WTC11 (cell line): ENCODE data around the gene NPTX1. TPM values are rescaled to one million over a fixed set of nuclear protein-coding genes. Genes with fewer than 3 reads are reported as not detected.

ENCODE experiments used
- ATAC-seq: fragments of 200-7000 bp; cut with Tn5 transposase; 2 replicates; pipeline ENCODE4 v1.10.0; 2021; ENCODE audit warnings: mild to moderate bottlenecking, moderate library complexity
- CTCF ChIA-PET: fragments of 300-600 bp; sonication (Branson Sonifier 250); formaldehyde crosslinking; loops from one replicate; lab custom pipeline; 2021; ENCODE audit warnings: antibody characterized with exemption; lab: Charles Lee
- POLR2A ChIA-PET: fragments of 350-600 bp; sonication (Branson Sonifier 250); formaldehyde crosslinking; loops from one replicate; lab custom pipeline; 2021; ENCODE audit warnings: antibody characterized with exemption; lab: Charles Lee
- DNase-seq: peaks from one replicate; pipeline ENCODE4 v3.0.0; 2021; ENCODE audit warnings: low spot score
- H3K27ac Mint-ChIP-seq: 2 replicates; pipeline ENCODE4 v1.8.0; 2021; ENCODE audit warnings: mixed read lengths
- H3K27me3 Mint-ChIP-seq: 2 replicates; pipeline ENCODE4 v1.8.0; 2021; ENCODE audit warnings: low read depth, mild to moderate bottlenecking, moderate library complexity, mixed read lengths
- H3K36me3 Mint-ChIP-seq: 2 replicates; pipeline ENCODE4 v1.8.0; 2021; ENCODE audit warnings: mixed read lengths
- H3K4me1 Mint-ChIP-seq: 2 replicates; pipeline ENCODE4 v1.8.0; 2022; ENCODE audit warnings: mixed read lengths
- H3K4me3 Mint-ChIP-seq: 2 replicates; pipeline ENCODE4 v1.8.0; 2021; ENCODE audit warnings: mild to moderate bottlenecking, moderate library complexity, mixed read lengths
- H3K9me3 Mint-ChIP-seq: 2 replicates; pipeline ENCODE4 v1.8.0; 2021; ENCODE audit warnings: mixed read lengths
- EMX1 ChIP-seq: fragments of 250-450 bp; sonication (Bioruptor Pico); IDR thresholded peaks from 2 replicates; pipeline ENCODE4 v1.8.0; 2021; ENCODE audit warnings: mild to moderate bottlenecking
- ETV6 ChIP-seq: sonication (generic); formaldehyde crosslinking; IDR thresholded peaks from 2 replicates; pipeline ENCODE4 v1.8.1; 2022; ENCODE audit warnings: mild to moderate bottlenecking, missing genetic modification reagents
- GABPB1 ChIP-seq: sonication (generic); formaldehyde crosslinking; IDR thresholded peaks from 2 replicates; pipeline ENCODE4 v1.8.1; 2023; ENCODE audit warnings: mild to moderate bottlenecking, missing genetic modification reagents
- PRRX2 ChIP-seq: fragments of 250-450 bp; sonication (Bioruptor Pico); IDR thresholded peaks from 2 replicates; pipeline ENCODE4 v1.8.0; 2021; ENCODE audit warnings: mild to moderate bottlenecking
- SOX15 ChIP-seq: fragments of 250-450 bp; sonication (Bioruptor Pico); IDR thresholded peaks from 2 replicates; pipeline ENCODE4 v1.9.0; 2021; ENCODE audit warnings: mild to moderate bottlenecking
- SP1 ChIP-seq: sonication (generic); formaldehyde crosslinking; conservative IDR thresholded peaks from 2 replicates; pipeline ENCODE4 v1.8.1; 2022; ENCODE audit warnings: missing genetic modification reagents
- STAT6 ChIP-seq: sonication (generic); formaldehyde crosslinking; conservative IDR thresholded peaks from 2 replicates; pipeline ENCODE4 v1.8.1; 2023; ENCODE audit warnings: mild to moderate bottlenecking, low read depth, missing genetic modification reagents, moderate library complexity
- TEAD1 ChIP-seq: sonication (generic); formaldehyde crosslinking; IDR thresholded peaks from 2 replicates; pipeline ENCODE4 v1.8.0; 2022; ENCODE audit warnings: mild to moderate bottlenecking, missing genetic modification reagents
- ZBTB21 ChIP-seq: sonication (generic); formaldehyde crosslinking; IDR thresholded peaks from 2 replicates; pipeline ENCODE4 v1.8.1; 2023; ENCODE audit warnings: mild to moderate bottlenecking, missing genetic modification reagents, borderline replicate concordance
- ZNF121 ChIP-seq: sonication (generic); formaldehyde crosslinking; IDR thresholded peaks from 2 replicates; pipeline ENCODE4 v1.8.0; 2023; ENCODE audit warnings: missing genetic modification reagents
- ZNF232 ChIP-seq: sonication (generic); formaldehyde crosslinking; IDR thresholded peaks from 2 replicates; pipeline ENCODE4 v1.8.0; 2022; ENCODE audit warnings: mild to moderate bottlenecking, missing genetic modification reagents
- ZNF281 ChIP-seq: sonication (generic); formaldehyde crosslinking; IDR thresholded peaks from 2 replicates; pipeline ENCODE4 v1.8.0; 2023; ENCODE audit warnings: mild to moderate bottlenecking, missing genetic modification reagents
- total RNA-seq: library from RNA; stranded (reverse); gene quantifications from 3 replicates; pipeline ENCODE4 v1.2.3, GENCODE V29; 2021
- TF ChIP-seq, protein P1 (sequence below): fragments of 250-450 bp; sonication (Bioruptor Pico); conservative IDR thresholded peaks from 2 replicates; pipeline ENCODE4 v1.9.0; 2021; ENCODE audit warnings: mild to moderate bottlenecking
- TF ChIP-seq, protein P2 (sequence below): sonication (generic); formaldehyde crosslinking; IDR thresholded peaks from 2 replicates; pipeline ENCODE4 v1.8.1; 2023; ENCODE audit warnings: mild to moderate bottlenecking, missing genetic modification reagents, moderate library complexity
- TF ChIP-seq, protein P3 (sequence below): sonication (generic); formaldehyde crosslinking; IDR thresholded peaks from 2 replicates; pipeline ENCODE4 v1.8.1; 2022; ENCODE audit warnings: mild to moderate bottlenecking, missing genetic modification reagents, moderate library complexity, borderline replicate concordance
- TF ChIP-seq, protein P4 (sequence below): sonication (generic); formaldehyde crosslinking; IDR thresholded peaks from 2 replicates; pipeline ENCODE4 v1.8.1; 2023; ENCODE audit warnings: mild to moderate bottlenecking, missing genetic modification reagents, moderate library complexity

Gene NPTX1
- total RNA-seq, 1 experiment from 2014 or later, result 15.1 TPM

GRCh38 chr17:80430446-80431245, 45.8 kb downstream of the NPTX1 start:
- Mint-ChIP-seq H3K27ac (no peak overlapping the region), H3K4me1 (0 out of 2 replicates have a peak, but pooled peaks cover 3% of the 10 kb centered on the region), H3K27me3 (no peaks in the 10 kb centered on the region; the same call in 1 of the 2 replicates), H3K36me3 (no peaks in the 10 kb centered on the region), H3K9me3 (no peaks in the 10 kb centered on the region), H3K4me3 (no peak overlapping the region)
- POLR2A ChIA-PET, result no interaction called here
- DNase-seq, result no peak
- ATAC-seq, result no peak
- TF ChIP-seq, protein P1, sequence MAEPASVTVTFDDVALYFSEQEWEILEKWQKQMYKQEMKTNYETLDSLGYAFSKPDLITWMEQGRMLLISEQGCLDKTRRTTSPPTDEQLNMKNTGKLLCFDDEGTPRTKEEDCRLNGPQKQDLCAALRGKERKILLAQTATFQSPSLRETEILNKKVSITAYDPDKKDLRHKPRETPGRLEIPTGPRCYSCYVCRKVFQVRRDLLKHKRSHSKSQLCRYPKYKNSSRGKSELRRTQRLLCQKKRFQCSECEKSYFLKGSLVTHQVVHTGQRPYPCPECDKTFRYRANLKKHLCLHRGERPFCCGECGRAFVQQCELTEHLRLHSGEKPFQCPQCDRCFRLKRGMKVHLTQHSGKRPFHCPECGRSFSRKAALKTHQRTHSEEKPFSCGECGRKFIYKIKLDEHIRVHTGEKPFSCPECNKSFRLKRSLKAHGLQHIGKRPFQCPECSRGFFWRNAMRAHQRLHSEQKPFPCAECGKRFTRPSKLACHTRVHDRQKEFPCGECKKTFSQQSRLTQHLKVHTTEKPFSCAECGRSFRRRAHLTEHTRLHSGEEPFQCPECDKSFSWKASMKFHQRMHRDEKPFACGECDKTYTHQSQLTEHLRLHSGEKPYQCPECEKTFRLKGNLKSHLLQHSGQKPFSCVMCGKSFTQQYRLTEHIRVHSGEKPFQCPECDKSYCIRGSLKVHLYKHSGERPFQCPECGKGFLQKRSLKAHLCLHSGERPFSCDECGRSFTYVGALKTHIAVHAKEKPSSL (CRISPR knock-in tag), result no peak
- TF ChIP-seq ZNF281 (CRISPR knock-in tag) (no peak), PRRX2 (CRISPR knock-in tag) (no peak), ETV6 (CRISPR knock-in tag) (no peak), SP1 (no peak), ZNF121 (no peak)
- TF ChIP-seq, protein P2, sequence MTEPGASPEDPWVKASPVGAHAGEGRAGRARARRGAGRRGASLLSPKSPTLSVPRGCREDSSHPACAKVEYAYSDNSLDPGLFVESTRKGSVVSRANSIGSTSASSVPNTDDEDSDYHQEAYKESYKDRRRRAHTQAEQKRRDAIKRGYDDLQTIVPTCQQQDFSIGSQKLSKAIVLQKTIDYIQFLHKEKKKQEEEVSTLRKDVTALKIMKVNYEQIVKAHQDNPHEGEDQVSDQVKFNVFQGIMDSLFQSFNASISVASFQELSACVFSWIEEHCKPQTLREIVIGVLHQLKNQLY (CRISPR knock-in tag), result no peak
- CTCF ChIA-PET, result interaction anchor here (1.2 kb wide), 1 partner anchor 47 kb away, joined by 3 read pairs; no protein-coding TSS in a partner anchor

DNA sequence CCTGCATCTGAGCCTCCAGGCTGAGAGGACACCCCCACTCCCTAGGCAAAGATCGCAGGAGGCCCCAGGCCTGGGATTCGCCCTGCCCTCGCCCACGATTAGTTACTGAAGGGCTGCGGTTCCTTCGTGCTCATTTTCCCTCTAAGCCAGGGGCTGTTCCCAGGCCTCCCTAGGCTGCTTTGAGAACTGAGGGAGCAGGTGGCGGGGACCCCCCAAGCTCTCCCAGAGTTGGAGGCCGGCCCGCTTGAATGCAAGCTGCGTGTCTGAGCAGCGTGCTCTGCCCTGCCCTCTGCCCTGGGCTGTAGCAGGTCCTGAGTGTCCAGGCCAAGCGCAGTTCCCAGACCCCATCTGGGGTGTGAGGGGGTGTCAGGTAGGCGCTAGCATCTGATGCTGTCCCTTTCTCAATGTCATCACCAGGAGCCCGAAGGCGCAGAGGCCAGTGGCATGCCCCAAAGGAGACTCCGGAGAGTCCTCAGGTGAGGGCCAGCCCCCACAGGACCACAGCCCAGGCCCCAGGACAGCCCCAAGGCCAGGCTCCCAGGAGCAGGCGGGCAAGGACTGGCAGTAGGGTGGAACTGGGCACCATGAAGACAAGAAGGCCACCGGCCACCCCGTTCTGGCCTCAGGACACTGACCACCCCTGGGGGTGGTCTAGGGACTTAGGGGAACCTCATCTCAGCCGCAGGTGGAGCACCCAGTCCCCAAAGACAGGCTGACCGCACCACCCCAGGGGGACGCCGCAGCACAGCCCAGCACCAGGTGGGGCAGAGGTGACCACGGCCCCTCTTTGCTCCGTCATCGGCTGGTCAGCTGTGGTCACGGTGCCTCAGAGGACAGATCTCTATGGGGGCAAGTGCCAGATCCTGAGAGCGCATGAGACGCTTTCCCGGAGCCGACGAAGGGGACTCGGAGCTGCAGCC, 46.8 kb downstream of the NPTX1 start:
- CTCF ChIA-PET, result no interaction called here
- H3K4me3 Mint-ChIP-seq, result no peak overlapping the region

More for the DNA sequence above, 46.8 kb downstream of the NPTX1 start:
- H3K36me3 Mint-ChIP-seq, result no peaks in the 10 kb centered on the region
- no peaks in the 10 kb centered on the region; the same call in 1 of the 2 replicates for H3K27me3 Mint-ChIP-seq
- DNase-seq (no peak), ATAC-seq (no peak)
- 0 out of 2 replicates have a peak, but pooled peaks cover 3% of the 10 kb centered on the region for H3K4me1 Mint-ChIP-seq
- TF ChIP-seq ZNF232 (CRISPR knock-in tag) (no peak), ZBTB21 (CRISPR knock-in tag) (no peak), EMX1 (CRISPR knock-in tag) (no peak), SOX15 (CRISPR knock-in tag) (no peak), PRRX2 (CRISPR knock-in tag) (no peak), GABPB1 (CRISPR knock-in tag) (no peak), STAT6 (CRISPR knock-in tag) (no peak), ETV6 (CRISPR knock-in tag) (no peak), TEAD1 (CRISPR knock-in tag) (no peak)
- TF ChIP-seq, protein P3, sequence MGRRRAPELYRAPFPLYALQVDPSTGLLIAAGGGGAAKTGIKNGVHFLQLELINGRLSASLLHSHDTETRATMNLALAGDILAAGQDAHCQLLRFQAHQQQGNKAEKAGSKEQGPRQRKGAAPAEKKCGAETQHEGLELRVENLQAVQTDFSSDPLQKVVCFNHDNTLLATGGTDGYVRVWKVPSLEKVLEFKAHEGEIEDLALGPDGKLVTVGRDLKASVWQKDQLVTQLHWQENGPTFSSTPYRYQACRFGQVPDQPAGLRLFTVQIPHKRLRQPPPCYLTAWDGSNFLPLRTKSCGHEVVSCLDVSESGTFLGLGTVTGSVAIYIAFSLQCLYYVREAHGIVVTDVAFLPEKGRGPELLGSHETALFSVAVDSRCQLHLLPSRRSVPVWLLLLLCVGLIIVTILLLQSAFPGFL (CRISPR knock-in tag), result no peak
- TF ChIP-seq, protein P4, sequence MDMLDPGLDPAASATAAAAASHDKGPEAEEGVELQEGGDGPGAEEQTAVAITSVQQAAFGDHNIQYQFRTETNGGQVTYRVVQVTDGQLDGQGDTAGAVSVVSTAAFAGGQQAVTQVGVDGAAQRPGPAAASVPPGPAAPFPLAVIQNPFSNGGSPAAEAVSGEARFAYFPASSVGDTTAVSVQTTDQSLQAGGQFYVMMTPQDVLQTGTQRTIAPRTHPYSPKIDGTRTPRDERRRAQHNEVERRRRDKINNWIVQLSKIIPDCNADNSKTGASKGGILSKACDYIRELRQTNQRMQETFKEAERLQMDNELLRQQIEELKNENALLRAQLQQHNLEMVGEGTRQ, result no peak
- POLR2A ChIA-PET, result no interaction called here
- no peak overlapping the region for H3K27ac Mint-ChIP-seq
- no peaks in the 10 kb centered on the region for H3K9me3 Mint-ChIP-seq
